CD4-positive, alpha-beta T cell (primary cell): ENCODE data around the gene SCD5. TPM values are rescaled to one million over a fixed set of nuclear protein-coding genes. Genes with fewer than 3 reads are reported as not detected.

ENCODE experiments used
- ATAC-seq: fragments of 200-7000 bp; cut with Tn5 transposase; one replicate; pipeline ENCODE4 v1.10.0; 2022; ENCODE audit warnings: mild to moderate bottlenecking; ENCODE audit not compliant: poor library complexity
- CTCF ChIA-PET: fragments of 350-600 bp; sonication (Branson Sonifier 250); formaldehyde crosslinking; loops from one replicate; lab custom pipeline; 2021; ENCODE audit warnings: antibody characterized with exemption, inconsistent platforms; lab: Charles Lee
- POLR2A ChIA-PET: fragments of 350-600 bp; sonication (Branson Sonifier 250); formaldehyde crosslinking; loops from one replicate; lab custom pipeline; 2021; ENCODE audit warnings: antibody characterized with exemption, inconsistent platforms; lab: Charles Lee
- DNase-seq, 14 experiments: peaks; one replicate each; pipeline ENCODE4 v3.0.0-alpha.2; 2013 to 2020; ENCODE audit warnings: mixed read lengths in 2 of 14
- H3K27ac ChIP-seq, 2 donors: one replicate each; pipeline versions ENCODE4 v1.5.1 to v1.7.0; 2013; ENCODE audit warnings: low read length in 2 of 2, low read depth in 1 of 2, mild to moderate bottlenecking in 1 of 2
- H3K27me3 ChIP-seq, 2 experiments: 1 replicate in 1 of 2; 2 replicates in 1 of 2; pipeline versions ENCODE4 v1.6.1 to v1.7.0; 2013; ENCODE audit warnings: low read length in 2 of 2, control low read depth in 1 of 2, mild to moderate bottlenecking in 1 of 2, moderate library complexity in 1 of 2; ENCODE audit not compliant: insufficient read depth in 2 of 2, control insufficient read depth in 1 of 2
- H3K36me3 ChIP-seq: one replicate; pipeline ENCODE4 v1.6.1; 2013; ENCODE audit warnings: low read length, control low read depth; ENCODE audit not compliant: insufficient read depth
- H3K4me1 ChIP-seq: one replicate; pipeline ENCODE4 v1.6.1; 2013; ENCODE audit warnings: low read length, control low read depth; ENCODE audit not compliant: insufficient read depth
- H3K4me3 ChIP-seq: one replicate; pipeline ENCODE4 v1.5.1; 2013; ENCODE audit warnings: mild to moderate bottlenecking, low read length, moderate library complexity
- H3K9me3 ChIP-seq, 2 experiments: 1 replicate in 1 of 2; 2 replicates in 1 of 2; pipeline versions ENCODE4 v1.6.1 to v1.7.0; 2013; ENCODE audit warnings: low read length in 2 of 2, mild to moderate bottlenecking in 2 of 2, control low read depth in 1 of 2, moderate library complexity in 1 of 2; ENCODE audit not compliant: control insufficient read depth in 1 of 2, insufficient read depth in 1 of 2
- H3K27ac Mint-ChIP-seq: one replicate; pipeline ENCODE4 v1.8.0; 2020; ENCODE audit warnings: mixed read lengths
- H3K27me3 Mint-ChIP-seq: one replicate; pipeline ENCODE4 v1.8.0; 2021; ENCODE audit warnings: mixed read lengths
- H3K36me3 Mint-ChIP-seq: one replicate; pipeline ENCODE4 v1.8.0; 2021; ENCODE audit warnings: low read depth, mixed read lengths
- H3K4me1 Mint-ChIP-seq: one replicate; pipeline ENCODE4 v1.8.0; 2021; ENCODE audit warnings: low read depth, mixed read lengths
- H3K4me3 Mint-ChIP-seq: one replicate; pipeline ENCODE4 v1.8.0; 2020; ENCODE audit warnings: mild to moderate bottlenecking, mixed read lengths
- H3K9me3 Mint-ChIP-seq: one replicate; pipeline ENCODE4 v1.8.0; 2020; ENCODE audit warnings: mixed read lengths
- CTCF ChIP-seq: fragments of 200-600 bp; IDR thresholded peaks from one replicate; pipeline ENCODE4 v1.8.0; 2022; ENCODE audit warnings: antibody characterized with exemption, mild to moderate bottlenecking
- intact Hi-C, 2 experiments: fragments of 100-400 bp; cut with DNase I in 1 of 2; cut with micrococcal nuclease in 1 of 2; formaldehyde crosslinking; loops; one replicate each; pipeline versions ENCODE4 v1.15.1 to v1.9.0; 2023 to 2025; cut with DNase I, micrococcal nuclease
- total RNA-seq, 174 experiments: library from RNA in 2 of 174; stranded (reverse) in 2 of 174; gene quantifications; one replicate each; pipeline ENCODE4 v1.2.3 and lab custom pipeline; 2021 to 2026

Gene SCD5
- total RNA-seq, 2 experiments from 2014 or later, result 0.14 to 0.25 TPM

DNA sequence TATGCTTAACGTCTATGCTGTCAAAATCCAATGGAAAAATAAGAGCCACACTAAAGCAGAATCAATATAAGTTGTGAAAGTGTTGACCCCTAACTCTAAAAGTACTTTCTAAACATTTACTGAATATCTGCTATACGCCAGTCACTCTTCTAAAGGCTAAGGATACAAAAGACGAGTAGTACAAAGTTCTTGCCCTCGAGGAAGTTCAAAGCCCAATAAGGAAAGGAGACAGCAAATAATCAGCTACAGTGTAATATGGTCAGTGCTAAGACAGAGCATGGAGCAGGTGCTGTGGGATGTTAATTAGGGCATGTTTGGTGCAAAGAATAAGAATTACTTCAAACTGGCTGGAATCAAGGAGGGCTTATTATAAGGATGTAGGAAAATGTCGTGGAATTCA is 205.2 kb downstream of the SCD5 start:
- no peak overlapping the region for H3K27ac Mint-ChIP-seq
- TF ChIP-seq CTCF, result no peak
- Histone ChIP-seq H3K27me3 (peaks cover 6% of the 10 kb centered on the region in 2 experiments), H3K9me3 (no peaks in the 10 kb centered on the region), H3K4me1 (no peaks in the 10 kb centered on the region), H3K27ac (no peak overlapping the region), H3K36me3 (no peaks in the 10 kb centered on the region), H3K4me3 (no peak overlapping the region)
- POLR2A ChIA-PET, result no interaction called here
- peaks cover 31% of the 10 kb centered on the region for H3K27me3 Mint-ChIP-seq
- DNase-seq, result no peak
- intact Hi-C loops, result no loop called here
- no peak for ATAC-seq
- H3K9me3 Mint-ChIP-seq, result no peaks in the 10 kb centered on the region
- H3K36me3 Mint-ChIP-seq, result no peaks in the 10 kb centered on the region
- CTCF ChIA-PET, result no interaction called here
- H3K4me3 Mint-ChIP-seq, result no peak overlapping the region
- no peaks in the 10 kb centered on the region for H3K4me1 Mint-ChIP-seq

- no peak for TF ChIP-seq CTCF
- H3K4me3 Mint-ChIP-seq, result no peak overlapping the region
- Histone ChIP-seq H3K27me3 (peaks cover 6% of the 10 kb centered on the region in 2 experiments), H3K36me3 (no peaks in the 10 kb centered on the region), H3K27ac (no peak overlapping the region), H3K4me3 (no peak overlapping the region), H3K9me3 (no peaks in the 10 kb centered on the region), H3K4me1 (no peaks in the 10 kb centered on the region)
- DNase-seq, result no peak
- ChIA-PET POLR2A (no interaction called here), CTCF (no interaction called here)
- H3K9me3 Mint-ChIP-seq, result no peaks in the 10 kb centered on the region
- peaks cover 34% of the 10 kb centered on the region for H3K27me3 Mint-ChIP-seq
- no peak for ATAC-seq
- no peak overlapping the region for H3K27ac Mint-ChIP-seq
- no peaks in the 10 kb centered on the region for H3K36me3 Mint-ChIP-seq
- intact Hi-C loops, result no loop called here
- no peaks in the 10 kb centered on the region for H3K4me1 Mint-ChIP-seq
These were observed 206.0 kb downstream of the SCD5 start for GRCh38 chr4:82592639-82593038.

- Histone ChIP-seq H3K36me3 (no peaks in the 10 kb centered on the region), H3K27me3 (peaks cover 6 to 9% of the 10 kb centered on the region in 2 experiments), H3K9me3 (no peaks in the 10 kb centered on the region), H3K27ac (no peak overlapping the region), H3K4me1 (no peaks in the 10 kb centered on the region), H3K4me3 (no peak overlapping the region)
- no peak for TF ChIP-seq CTCF
- intact Hi-C loops, result no loop called here
- DNase-seq (no peak), ATAC-seq (no peak)
- Mint-ChIP-seq H3K27me3 (peaks cover 34% of the 10 kb centered on the region), H3K4me1 (no peaks in the 10 kb centered on the region), H3K27ac (no peak overlapping the region), H3K4me3 (no peak overlapping the region), H3K36me3 (no peaks in the 10 kb centered on the region), H3K9me3 (no peaks in the 10 kb centered on the region)
- ChIA-PET POLR2A (no interaction called here), CTCF (no interaction called here)
These were observed 207.0 kb downstream of the SCD5 start for GRCh38 chr4:82591592-82591991.
